Measurements from ENCODE around the gene SLC26A11. TPM values are rescaled to one million over a fixed set of nuclear protein-coding genes. Genes with fewer than 3 reads are reported as not detected.

SLC26A11 gene
- polyA plus RNA-seq, 2 of the 4 experiments (the other 2 are of a cell fraction), result 8.3 to 13.7 TPM

DNA sequence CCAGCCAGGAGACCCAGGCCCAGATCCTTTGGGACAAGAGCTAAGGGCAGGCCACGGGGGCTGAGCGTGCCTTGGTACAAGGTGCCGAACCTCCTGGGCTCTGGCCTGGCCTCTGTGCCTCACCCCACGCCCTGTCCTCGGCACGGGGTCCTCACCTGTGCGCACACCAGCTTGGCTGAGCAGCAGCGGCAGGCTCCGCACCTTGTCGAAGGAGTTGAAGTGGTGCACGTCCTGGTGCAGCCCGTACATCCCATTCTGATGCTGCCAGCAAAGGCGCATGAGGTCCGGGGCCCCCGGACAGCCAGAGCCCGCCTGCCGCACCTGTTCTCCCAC is 5.4 kb upstream of the SLC26A11 start:
- DNase-seq (ENCODE audit: low read depth in 1 of 2, low spot score in 1 of 2), result no peak
- Histone ChIP-seq H3K4me3 (no peak overlapping the region), H3K4me2 (no peak overlapping the region), H3K4me1 (peaks cover 6% of the 10 kb centered on the region; the same call in 1 of the 3 replicates), H3K9me3 (no peaks in the 10 kb centered on the region), H3K27ac (no peak overlapping the region)
- WGBS (ENCODE audit: missing lambda C conversion rate), result 87% methylated on average over 13 of the region's 17 CpGs
- TF ChIP-seq EP300 (IDR thresholded peaks at IDR 0.05) (no peak), TFCP2L1 (CRISPR knock-in tag; IDR thresholded peaks at IDR 0.05) (no peak)
- TF ChIP-seq, protein P1, sequence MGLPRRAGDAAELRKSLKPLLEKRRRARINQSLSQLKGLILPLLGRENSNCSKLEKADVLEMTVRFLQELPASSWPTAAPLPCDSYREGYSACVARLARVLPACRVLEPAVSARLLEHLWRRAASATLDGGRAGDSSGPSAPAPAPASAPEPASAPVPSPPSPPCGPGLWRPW (IDR thresholded peaks at IDR 0.05), result no peak
- POLR2A ChIA-PET, result no interaction called here
- CTCF ChIA-PET, result interaction anchor here (0.9 to 1.6 kb wide), 2 partner anchors 11 to 24 kb away, joined by 3 to 4 read pairs; no protein-coding TSS in a partner anchor
- ATAC-seq, result no peak
- no peak for FAIRE-seq

DNA sequence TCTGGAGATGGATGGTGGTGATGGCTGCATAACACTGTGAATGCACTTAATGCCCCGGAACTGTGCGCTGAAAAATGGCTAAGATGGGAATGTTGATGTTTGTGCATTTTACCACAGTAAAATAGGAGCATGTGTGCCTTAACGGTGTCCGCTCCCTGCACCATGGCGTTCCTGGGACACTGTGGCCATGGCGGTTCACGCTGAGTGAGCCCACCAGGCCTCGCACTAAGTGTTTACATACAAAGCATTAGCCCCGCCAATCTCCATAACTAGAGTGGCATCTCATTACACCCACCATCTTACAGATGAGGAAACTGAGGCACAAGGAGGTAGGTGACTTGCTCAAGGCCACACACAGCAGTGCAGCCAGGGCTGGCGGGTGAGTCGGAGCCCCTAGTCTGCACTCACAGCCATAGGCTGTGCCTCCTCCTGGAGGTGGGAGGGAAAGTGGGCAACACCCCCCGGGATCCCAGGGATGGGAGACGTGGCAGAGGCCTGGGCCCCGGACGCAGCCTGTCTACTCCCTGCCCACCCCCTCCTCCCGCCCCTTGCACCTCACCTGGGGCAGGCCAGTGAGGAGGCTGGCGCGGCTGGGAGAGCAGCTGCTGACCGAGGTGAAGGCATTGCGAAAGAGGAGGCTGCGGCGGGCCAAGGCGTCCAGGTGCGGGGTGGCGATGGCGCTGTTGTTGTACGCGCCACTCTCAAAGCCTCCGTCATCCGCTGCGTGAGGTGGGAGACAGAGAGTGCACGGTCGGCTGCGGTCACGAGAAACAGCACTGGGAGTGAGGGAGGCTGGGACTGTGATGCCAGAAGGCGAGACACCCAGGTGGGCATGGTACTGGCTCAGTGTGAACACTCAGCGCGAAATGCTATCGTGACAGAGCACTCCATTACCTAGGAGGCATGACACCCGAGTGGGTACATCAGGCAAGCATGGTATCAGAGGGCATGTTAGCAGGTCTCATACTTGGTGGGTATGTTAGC is 3.5 kb upstream of the SLC26A11 start:
- no peak overlapping the region for H3K4me3 ChIP-seq
- ChIA-PET POLR2A (no interaction called here), CTCF (interaction anchor here (0.6 to 1.6 kb wide), 4 partner anchors 65 to 208 kb away, joined by 3 to 6 read pairs (median 4); partner anchors contain the start of gene GAA)
- no peaks in the 10 kb centered on the region for H3K9me3 ChIP-seq
- no peak overlapping the region for H3K27ac ChIP-seq
- ATAC-seq, result no peak
- WGBS (ENCODE audit: missing lambda C conversion rate), result 94% methylated on average over 40 of the region's 40 CpGs
- no peak for DNase-seq (ENCODE audit: low read depth in 1 of 2, low spot score in 1 of 2)
- TF ChIP-seq MAZ (IDR thresholded peaks at IDR 0.05; ENCODE audit: borderline replicate concordance, low read depth, low read length) (no peak), SMC3 (IDR thresholded peaks at IDR 0.05) (no peak), CHD4 (IDR thresholded peaks at IDR 0.05; ENCODE audit: borderline replicate concordance) (no peak), CHD2 (IDR thresholded peaks at IDR 0.05; ENCODE audit: low read length, partially characterized antibody) (no peak), MAFK (IDR thresholded peaks at IDR 0.05; ENCODE audit: partially characterized antibody) (no peak), TP53 (CRISPR knock-in tag; IDR thresholded peaks at IDR 0.05) (no peak)
- TF ChIP-seq, protein P2, sequence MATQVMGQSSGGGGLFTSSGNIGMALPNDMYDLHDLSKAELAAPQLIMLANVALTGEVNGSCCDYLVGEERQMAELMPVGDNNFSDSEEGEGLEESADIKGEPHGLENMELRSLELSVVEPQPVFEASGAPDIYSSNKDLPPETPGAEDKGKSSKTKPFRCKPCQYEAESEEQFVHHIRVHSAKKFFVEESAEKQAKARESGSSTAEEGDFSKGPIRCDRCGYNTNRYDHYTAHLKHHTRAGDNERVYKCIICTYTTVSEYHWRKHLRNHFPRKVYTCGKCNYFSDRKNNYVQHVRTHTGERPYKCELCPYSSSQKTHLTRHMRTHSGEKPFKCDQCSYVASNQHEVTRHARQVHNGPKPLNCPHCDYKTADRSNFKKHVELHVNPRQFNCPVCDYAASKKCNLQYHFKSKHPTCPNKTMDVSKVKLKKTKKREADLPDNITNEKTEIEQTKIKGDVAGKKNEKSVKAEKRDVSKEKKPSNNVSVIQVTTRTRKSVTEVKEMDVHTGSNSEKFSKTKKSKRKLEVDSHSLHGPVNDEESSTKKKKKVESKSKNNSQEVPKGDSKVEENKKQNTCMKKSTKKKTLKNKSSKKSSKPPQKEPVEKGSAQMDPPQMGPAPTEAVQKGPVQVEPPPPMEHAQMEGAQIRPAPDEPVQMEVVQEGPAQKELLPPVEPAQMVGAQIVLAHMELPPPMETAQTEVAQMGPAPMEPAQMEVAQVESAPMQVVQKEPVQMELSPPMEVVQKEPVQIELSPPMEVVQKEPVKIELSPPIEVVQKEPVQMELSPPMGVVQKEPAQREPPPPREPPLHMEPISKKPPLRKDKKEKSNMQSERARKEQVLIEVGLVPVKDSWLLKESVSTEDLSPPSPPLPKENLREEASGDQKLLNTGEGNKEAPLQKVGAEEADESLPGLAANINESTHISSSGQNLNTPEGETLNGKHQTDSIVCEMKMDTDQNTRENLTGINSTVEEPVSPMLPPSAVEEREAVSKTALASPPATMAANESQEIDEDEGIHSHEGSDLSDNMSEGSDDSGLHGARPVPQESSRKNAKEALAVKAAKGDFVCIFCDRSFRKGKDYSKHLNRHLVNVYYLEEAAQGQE (IDR thresholded peaks at IDR 0.05), result no peak
- TF ChIP-seq, protein P3, sequence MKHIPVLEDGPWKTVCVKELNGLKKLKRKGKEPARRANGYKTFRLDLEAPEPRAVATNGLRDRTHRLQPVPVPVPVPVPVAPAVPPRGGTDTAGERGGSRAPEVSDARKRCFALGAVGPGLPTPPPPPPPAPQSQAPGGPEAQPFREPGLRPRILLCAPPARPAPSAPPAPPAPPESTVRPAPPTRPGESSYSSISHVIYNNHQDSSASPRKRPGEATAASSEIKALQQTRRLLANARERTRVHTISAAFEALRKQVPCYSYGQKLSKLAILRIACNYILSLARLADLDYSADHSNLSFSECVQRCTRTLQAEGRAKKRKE (CRISPR knock-in tag; IDR thresholded peaks at IDR 0.05; ENCODE audit: low read depth), result no peak
- no peak for FAIRE-seq
- peaks cover 11% of the 10 kb centered on the region for H3K4me1 ChIP-seq
- H3K4me2 ChIP-seq, result no peak overlapping the region

DNA sequence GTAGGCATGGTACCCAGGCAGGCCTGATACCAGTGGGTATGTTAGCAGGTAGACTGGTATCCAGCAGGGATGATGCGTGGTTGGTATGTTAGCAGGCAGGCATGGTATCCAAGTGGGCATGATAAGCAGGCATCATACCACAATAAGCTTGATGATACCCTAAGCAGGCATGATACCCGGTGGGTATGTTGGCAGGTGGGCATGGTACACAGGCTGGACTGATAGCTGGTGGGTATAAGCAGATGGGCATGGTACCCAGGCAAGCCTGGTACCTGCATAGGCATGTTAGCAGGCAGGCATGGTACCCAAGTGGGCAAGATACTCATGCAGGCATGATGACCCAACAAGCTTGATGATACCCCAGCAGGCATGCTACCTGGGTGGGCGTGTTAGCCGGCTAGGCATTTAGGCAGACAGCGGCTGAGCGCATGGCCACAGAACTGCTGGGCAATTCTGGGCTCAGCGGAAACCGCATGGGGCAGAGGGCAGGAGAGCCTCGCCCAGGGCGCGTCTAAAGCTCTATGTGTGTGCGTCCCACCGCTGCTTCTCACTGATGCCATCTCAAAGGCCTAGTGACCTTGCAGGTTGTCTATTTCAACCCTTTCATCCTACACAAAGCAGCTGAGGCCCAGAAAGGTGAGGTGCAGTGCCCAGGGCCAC is 2.4 kb upstream of the SLC26A11 start:
- TF ChIP-seq HEYL (CRISPR knock-in tag; IDR thresholded peaks at IDR 0.05) (no peak), FOSL2 (IDR thresholded peaks at IDR 0.05) (no peak), FOSL2 (CRISPR knock-in tag; IDR thresholded peaks at IDR 0.05) (no peak), RARB (CRISPR knock-in tag; IDR thresholded peaks at IDR 0.05) (no peak), CHD2 (IDR thresholded peaks at IDR 0.05; ENCODE audit: low read length, partially characterized antibody) (no peak)
- FAIRE-seq (no peak), DNase-seq (ENCODE audit: low read depth in 1 of 2, low spot score in 1 of 2) (no peak), ATAC-seq (no peak)
- CTCF ChIA-PET, result interaction anchor here (0.6 to 2.0 kb wide), 7 partner anchors 11 to 135 kb away, joined by 3 to 7 read pairs (median 5); partner anchors contain the start of gene GAA
- H3K27ac ChIP-seq, result no peak overlapping the region
- no peak overlapping the region for H3K4me3 ChIP-seq
- POLR2A ChIA-PET, result no interaction called here
- no peak overlapping the region for H3K4me2 ChIP-seq
- H3K9me3 ChIP-seq, result no peaks in the 10 kb centered on the region
- H3K4me1 ChIP-seq, result peaks cover 11% of the 10 kb centered on the region
- WGBS (ENCODE audit: missing lambda C conversion rate), result 95% methylated on average over 13 of the region's 13 CpGs

Data from A549 (cell line).